ENCODE results near the gene MYOZ3. TPM values are rescaled to one million over a fixed set of nuclear protein-coding genes. Genes with fewer than 3 reads are reported as not detected.

The MYOZ3 gene
- total and polyA plus RNA-seq, 7 donors, result 0.16 to 0.92 (median 0.55) TPM; not detected in 2

DNA sequence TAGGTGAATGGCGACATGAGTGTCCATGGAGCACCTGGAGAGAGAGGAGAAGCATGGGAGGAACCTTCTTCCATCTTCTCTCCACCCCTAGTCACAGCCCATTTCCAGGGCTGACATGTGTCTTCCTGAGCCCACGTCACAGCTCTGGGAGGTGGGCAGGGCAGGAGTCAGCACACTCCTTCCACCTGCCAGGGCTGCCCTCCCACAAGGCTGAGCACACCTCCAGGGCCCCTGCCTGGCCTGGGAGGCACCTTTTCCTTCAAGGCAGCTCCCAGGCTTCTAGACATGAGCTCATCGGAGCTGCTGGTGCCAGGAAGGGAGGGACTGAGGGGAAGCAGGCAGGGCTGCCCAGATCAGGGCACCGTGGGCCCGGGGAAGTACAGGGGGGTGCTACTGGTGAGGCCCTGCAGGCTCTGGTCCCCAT, 34.2 kb upstream of the MYOZ3 start:
- intact Hi-C loops (cut with DNase I), result no loop called here
- Histone ChIP-seq H3K27me3 (no peaks in the 10 kb centered on the region), H3K4me3 (peak overlapping the region in 1 of 4 donors; percentile 87), H3K36me3 (no peaks in the 10 kb centered on the region), H3K9me3 (no peaks in the 10 kb centered on the region), H3K27ac (peak overlapping the region; percentile 84 to 91 (median 88)), H3K4me1 (peaks cover 0 to 74% (median 44%) of the 10 kb centered on the region in 4 donors)
- WGBS, 2 donors, result 26 to 64% methylated on average over 5 of the region's 5 CpGs
- no peak for DNase-seq
- TF ChIP-seq POLR2AphosphoS5 (IDR thresholded peaks at IDR 0.05) (peak in 2 of 4 donors; percentile 14 to 20), EP300 (IDR thresholded peaks at IDR 0.05) (no peak), POLR2A (IDR thresholded peaks at IDR 0.05) (no peak)
- TF ChIP-seq, protein P1, sequence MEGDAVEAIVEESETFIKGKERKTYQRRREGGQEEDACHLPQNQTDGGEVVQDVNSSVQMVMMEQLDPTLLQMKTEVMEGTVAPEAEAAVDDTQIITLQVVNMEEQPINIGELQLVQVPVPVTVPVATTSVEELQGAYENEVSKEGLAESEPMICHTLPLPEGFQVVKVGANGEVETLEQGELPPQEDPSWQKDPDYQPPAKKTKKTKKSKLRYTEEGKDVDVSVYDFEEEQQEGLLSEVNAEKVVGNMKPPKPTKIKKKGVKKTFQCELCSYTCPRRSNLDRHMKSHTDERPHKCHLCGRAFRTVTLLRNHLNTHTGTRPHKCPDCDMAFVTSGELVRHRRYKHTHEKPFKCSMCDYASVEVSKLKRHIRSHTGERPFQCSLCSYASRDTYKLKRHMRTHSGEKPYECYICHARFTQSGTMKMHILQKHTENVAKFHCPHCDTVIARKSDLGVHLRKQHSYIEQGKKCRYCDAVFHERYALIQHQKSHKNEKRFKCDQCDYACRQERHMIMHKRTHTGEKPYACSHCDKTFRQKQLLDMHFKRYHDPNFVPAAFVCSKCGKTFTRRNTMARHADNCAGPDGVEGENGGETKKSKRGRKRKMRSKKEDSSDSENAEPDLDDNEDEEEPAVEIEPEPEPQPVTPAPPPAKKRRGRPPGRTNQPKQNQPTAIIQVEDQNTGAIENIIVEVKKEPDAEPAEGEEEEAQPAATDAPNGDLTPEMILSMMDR (IDR thresholded peaks at IDR 0.05), result no peak

DNA sequence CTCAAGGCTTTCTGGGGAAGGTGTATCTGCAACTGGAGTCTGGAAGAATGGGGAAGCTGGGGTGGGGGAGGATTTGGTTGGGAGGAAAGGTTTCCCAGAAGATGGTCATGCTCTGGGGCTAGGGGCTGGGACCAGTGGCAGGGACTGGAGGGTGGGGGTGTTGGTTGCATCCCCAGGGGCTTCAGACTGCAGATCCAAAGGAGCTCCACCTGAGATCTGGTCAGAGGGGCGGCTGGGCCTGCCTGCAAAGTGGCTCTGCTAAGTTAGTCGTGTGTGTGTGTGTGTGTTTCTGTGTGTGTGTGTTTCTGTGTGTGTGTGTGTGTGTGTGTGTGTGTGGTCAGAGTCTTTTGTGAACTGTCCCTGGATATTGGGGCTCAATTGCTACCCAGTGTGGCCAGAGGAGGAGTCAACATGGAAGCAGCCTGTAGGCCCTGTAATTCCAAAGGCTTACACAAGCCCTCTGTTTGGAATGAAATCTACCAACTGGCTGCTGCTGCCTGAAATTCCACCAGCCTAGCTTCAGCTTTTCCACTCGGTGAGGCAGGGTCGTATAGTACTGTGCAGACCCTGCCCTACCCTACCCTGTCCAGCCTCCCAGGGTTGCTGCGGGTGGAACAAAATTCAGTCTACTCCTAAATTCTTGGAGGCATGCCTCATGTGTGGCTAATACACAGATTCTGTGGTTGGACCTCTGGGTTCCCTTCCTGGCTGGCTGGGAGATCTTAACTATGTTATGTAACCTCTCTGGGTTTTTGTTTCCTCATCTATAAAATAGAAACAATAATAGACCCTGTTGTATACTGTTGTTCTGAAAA, 33.1 kb upstream of the MYOZ3 start:
- no peaks in the 10 kb centered on the region for H3K9me3 ChIP-seq
- peak overlapping the region; percentile 84 to 91 (median 88) for H3K27ac ChIP-seq
- TF ChIP-seq, protein P1 (IDR thresholded peaks at IDR 0.05), result no peak
- no peak for TF ChIP-seq POLR2A (IDR thresholded peaks at IDR 0.05)
- TF ChIP-seq POLR2AphosphoS5 (IDR thresholded peaks at IDR 0.05), result no peak
- TF ChIP-seq EP300 (IDR thresholded peaks at IDR 0.05), result no peak
- DNase-seq, result no peak
- no peaks in the 10 kb centered on the region for H3K27me3 ChIP-seq
- intact Hi-C loops (cut with DNase I), result no loop called here
- no peaks in the 10 kb centered on the region for H3K36me3 ChIP-seq
- peaks cover 0 to 83% (median 48%) of the 10 kb centered on the region in 4 donors for H3K4me1 ChIP-seq
- no peak overlapping the region for H3K4me3 ChIP-seq
- WGBS, 2 donors, result 81 to 83% methylated on average over 5 of the region's 5 CpGs

DNA sequence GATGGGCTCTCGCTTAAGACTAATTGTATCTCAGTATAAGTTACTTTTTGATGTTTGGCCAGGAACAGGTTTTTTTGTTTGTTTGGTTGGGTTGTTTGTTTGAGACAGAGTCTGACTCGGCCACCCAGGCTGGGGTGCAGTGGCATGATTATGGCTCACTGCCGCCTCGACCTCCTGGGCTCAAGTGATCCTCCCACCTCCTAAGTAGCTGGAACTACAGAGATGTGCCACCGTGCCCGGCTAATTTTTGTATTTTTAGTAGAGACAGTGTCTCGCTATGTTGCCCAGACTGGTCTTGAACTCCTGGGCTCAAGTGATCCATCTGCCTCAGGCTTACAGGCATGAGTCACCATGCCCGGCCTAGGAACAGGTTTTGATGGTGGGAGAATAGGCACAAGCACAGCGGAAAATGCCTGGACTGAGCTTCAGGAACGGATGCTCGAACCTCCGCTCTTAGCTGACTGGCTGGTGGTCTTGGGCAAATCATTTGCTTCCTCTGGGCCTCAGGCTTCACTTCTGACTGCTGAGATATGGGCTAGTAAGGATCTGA, 32.0 kb upstream of the MYOZ3 start:
- H3K4me3 ChIP-seq, result no peak overlapping the region
- peaks cover 0 to 77% (median 48%) of the 10 kb centered on the region in 4 donors for H3K4me1 ChIP-seq
- TF ChIP-seq EP300 (IDR thresholded peaks at IDR 0.05) (no peak), POLR2A (IDR thresholded peaks at IDR 0.05) (no peak), POLR2AphosphoS5 (IDR thresholded peaks at IDR 0.05) (no peak)
- TF ChIP-seq, protein P1 (IDR thresholded peaks at IDR 0.05), result no peak
- no peaks in the 10 kb centered on the region for H3K9me3 ChIP-seq
- peak overlapping the region in 3 of 4 donors; percentile 86 to 91 (median 89) for H3K27ac ChIP-seq
- intact Hi-C loops (cut with DNase I), result no loop called here
- 86 to 93% methylated on average over 12 of the region's 12 CpGs for WGBS, 2 donors
- no peaks in the 10 kb centered on the region for H3K27me3 ChIP-seq
- no peaks in the 10 kb centered on the region for H3K36me3 ChIP-seq
- no peak for DNase-seq

DNA sequence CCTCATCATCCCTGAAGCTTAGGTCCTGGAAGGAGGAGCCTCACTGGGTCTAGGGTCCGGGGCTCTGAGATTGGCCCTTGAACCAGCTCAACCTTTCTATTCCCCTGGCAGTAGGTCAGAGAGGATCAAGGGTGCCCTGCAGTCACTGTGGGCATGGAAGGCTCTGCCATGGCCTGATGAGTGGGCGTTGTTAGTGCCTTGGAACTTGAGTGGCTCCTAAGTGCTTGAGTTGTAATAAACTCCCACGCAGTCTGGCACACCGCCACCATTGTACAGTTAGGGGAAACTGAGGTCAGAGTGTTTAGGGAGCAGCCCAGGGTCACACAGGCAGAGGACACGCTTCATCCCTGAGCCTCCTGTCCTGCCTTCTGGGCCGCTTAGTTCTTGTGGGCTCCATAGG, 31.0 kb upstream of the MYOZ3 start:
- no peaks in the 10 kb centered on the region for H3K36me3 ChIP-seq
- H3K27ac ChIP-seq, result peak overlapping the region in 1 of 4 donors; percentile 22
- no peaks in the 10 kb centered on the region for H3K9me3 ChIP-seq
- no peaks in the 10 kb centered on the region for H3K27me3 ChIP-seq
- DNase-seq, result no peak
- no peak for TF ChIP-seq POLR2A (IDR thresholded peaks at IDR 0.05)
- TF ChIP-seq EP300 (IDR thresholded peaks at IDR 0.05), result no peak
- TF ChIP-seq, protein P1 (IDR thresholded peaks at IDR 0.05), result no peak
- TF ChIP-seq POLR2AphosphoS5 (IDR thresholded peaks at IDR 0.05), result no peak
- 84 to 89% methylated on average over 6 of the region's 6 CpGs for WGBS, 2 donors
- peaks cover 0 to 72% (median 44%) of the 10 kb centered on the region in 4 donors for H3K4me1 ChIP-seq
- H3K4me3 ChIP-seq, result no peak overlapping the region
- intact Hi-C loops (cut with DNase I), result no loop called here

All from sigmoid colon (tissue), 7 donors.